Naive B cell (primary cell): ENCODE measurements around the gene HMGCR. TPM values are rescaled to one million over a fixed set of nuclear protein-coding genes. Genes with fewer than 3 reads are reported as not detected.
"Not testable (repeated sequence)": the region's sequence is repeated elsewhere in the genome, so short reads cannot be mapped to it uniquely, and the experiment has no call there.

Experiments
- ATAC-seq, 2 donors: fragments of 150-1000 bp; cut with Tn5 transposase; 2 replicates each; pipeline ENCODE4 v1.10.0; 2021; ENCODE audit warnings: low read depth in 2 of 2, mild to moderate bottlenecking in 2 of 2, moderate library complexity in 2 of 2
- DNase-seq: peaks from one replicate; pipeline ENCODE4 v3.0.0; 2022
- H3K27ac Mint-ChIP-seq, 6 donors: one replicate each; pipeline ENCODE4 v1.8.0; 2020 to 2022; ENCODE audit warnings: mild to moderate bottlenecking in 6 of 6, mixed read lengths in 6 of 6, moderate library complexity in 5 of 6, inconsistent platforms in 2 of 6
- H3K27me3 Mint-ChIP-seq, 3 donors: one replicate each; pipeline ENCODE4 v1.8.0; 2021 to 2022; ENCODE audit warnings: mixed read lengths in 3 of 3, mild to moderate bottlenecking in 1 of 3
- H3K36me3 Mint-ChIP-seq, 2 donors: one replicate each; pipeline ENCODE4 v1.8.0; 2020 to 2022; ENCODE audit warnings: mixed read lengths in 2 of 2, inconsistent platforms in 1 of 2, mild to moderate bottlenecking in 1 of 2
- H3K4me1 Mint-ChIP-seq, 3 donors: one replicate each; pipeline ENCODE4 v1.8.0; 2020 to 2022; ENCODE audit warnings: mixed read lengths in 3 of 3, inconsistent platforms in 1 of 3, mild to moderate bottlenecking in 1 of 3, moderate library complexity in 1 of 3
- H3K4me3 Mint-ChIP-seq, 8 donors: one replicate each; pipeline ENCODE4 v1.8.0; 2020 to 2022; ENCODE audit warnings: mild to moderate bottlenecking in 8 of 8, mixed read lengths in 8 of 8, moderate library complexity in 8 of 8, inconsistent platforms in 2 of 8
- H3K9me3 Mint-ChIP-seq, 7 donors: one replicate each; pipeline ENCODE4 v1.8.0; 2020 to 2022; ENCODE audit warnings: mixed read lengths in 7 of 7, mild to moderate bottlenecking in 5 of 7, inconsistent platforms in 2 of 7, moderate library complexity in 1 of 7
- polyA plus RNA-seq, 6 donors: library from polyadenylated mRNA; unstranded; fragments of 300-500 nt; fragmentation: Illumina TruSeq; gene quantifications; one replicate each; pipeline ENCODE4 v1.2.3, GENCODE V29; 2021; ENCODE audit warnings: low read depth in 6 of 6

HMGCR gene
- polyA plus RNA-seq, 6 donors from 2014 or later = 9.9 to 22.4 (median 14.1) TPM

- Mint-ChIP-seq H3K36me3 (no peaks in the 10 kb centered on the region), H3K4me1 (no peaks in the 10 kb centered on the region), H3K9me3 (no peaks in the 10 kb centered on the region), H3K27ac (no peak overlapping the region), H3K4me3 (no peak overlapping the region), H3K27me3 (peaks cover 5 to 17% (median 10%) of the 10 kb centered on the region in 3 donors)
- DNase-seq = no peak
- ATAC-seq = no peak
Observed at GRCh38 chr5:75331095-75332090, 5.6 kb upstream of the HMGCR start.

DNA sequence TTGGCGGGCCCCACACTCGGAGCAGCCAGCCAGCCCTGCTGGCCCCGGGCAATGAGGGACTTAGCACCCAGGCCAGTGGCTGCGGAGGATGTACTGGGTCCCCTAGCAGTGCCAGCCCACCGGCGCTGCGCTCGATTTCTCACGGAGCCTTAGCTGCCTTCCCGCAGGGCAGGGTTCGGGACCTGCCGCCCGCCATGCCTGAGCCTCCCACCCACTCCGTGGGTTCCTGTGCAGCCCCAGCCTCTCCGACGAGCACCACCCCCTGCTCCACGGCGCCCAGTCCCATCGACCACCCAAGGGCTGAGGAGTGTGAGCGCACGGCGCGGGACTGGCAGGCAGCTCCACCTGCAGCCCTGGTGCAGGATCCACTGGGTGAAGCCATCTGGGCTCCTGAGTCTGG, 3.3 kb upstream of the HMGCR start:
- Mint-ChIP-seq H3K4me1 (peaks cover 12 to 14% (median 13%) of the 10 kb centered on the region in 3 donors), H3K27me3 (peaks cover 4 to 17% (median 10%) of the 10 kb centered on the region in 3 donors)
- not testable (repeated sequence) for H3K27ac Mint-ChIP-seq, H3K4me3 Mint-ChIP-seq, H3K9me3 Mint-ChIP-seq, DNase-seq, ATAC-seq, H3K36me3 Mint-ChIP-seq

DNA sequence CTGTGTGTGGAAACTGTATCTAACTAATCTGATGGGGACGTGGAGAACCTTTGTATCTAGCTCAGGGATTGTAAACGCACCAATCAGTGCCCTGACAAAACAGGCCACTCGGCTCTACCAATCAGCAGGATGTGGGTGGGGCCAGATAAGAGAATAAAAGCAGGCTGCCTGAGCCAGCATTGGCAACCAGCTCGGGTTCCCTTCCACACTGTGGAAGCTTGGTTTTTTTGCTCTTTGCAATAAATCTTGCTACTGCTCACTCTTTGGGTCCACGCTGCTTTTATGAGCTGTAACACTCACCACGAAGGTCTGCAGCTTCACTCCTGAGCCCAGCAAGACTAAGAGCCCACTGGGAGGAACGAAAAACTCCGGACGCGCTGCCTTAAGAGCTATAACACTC, 2.6 kb upstream of the HMGCR start:
- peaks cover 0 to 17% (median 10%) of the 10 kb centered on the region in 3 donors for H3K27me3 Mint-ChIP-seq
- H3K27ac Mint-ChIP-seq = peak overlapping the region in 1 of 6 donors; percentile 20
- H3K36me3 Mint-ChIP-seq, H3K9me3 Mint-ChIP-seq, ATAC-seq, DNase-seq: not testable (repeated sequence)
- H3K4me1 Mint-ChIP-seq = peaks cover 15 to 18% (median 17%) of the 10 kb centered on the region in 3 donors
- H3K4me3 Mint-ChIP-seq = peak overlapping the region in 3 of 8 donors; percentile 33 to 51 (median 42)

DNA sequence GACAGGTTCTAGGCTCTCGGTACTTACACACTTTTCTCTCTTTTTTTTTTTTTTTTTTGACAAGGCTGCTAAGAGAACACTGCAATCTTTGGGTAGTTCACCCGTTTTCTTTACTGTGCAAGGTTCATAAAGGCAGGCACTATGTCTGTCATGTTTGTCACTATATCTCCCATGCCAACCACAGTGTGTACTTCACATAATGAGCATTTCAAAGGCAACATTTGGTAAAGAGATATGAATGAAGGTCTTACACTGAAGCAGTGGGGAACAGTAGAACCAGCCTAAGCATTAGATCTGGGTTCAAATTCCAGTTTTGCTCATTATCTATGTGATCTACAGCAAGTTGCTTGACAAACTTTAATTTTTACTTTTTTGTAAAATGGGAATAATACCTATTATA, 1.5 kb upstream of the HMGCR start:
- no peak overlapping the region for H3K27ac Mint-ChIP-seq
- peak overlapping the region in 2 of 8 donors; percentile 19 to 23 for H3K4me3 Mint-ChIP-seq
- H3K36me3 Mint-ChIP-seq = no peaks in the 10 kb centered on the region
- peaks cover 18 to 26% (median 25%) of the 10 kb centered on the region in 3 donors for H3K4me1 Mint-ChIP-seq
- ATAC-seq = no peak
- H3K27me3 Mint-ChIP-seq = peaks cover 0 to 8% (median 4%) of the 10 kb centered on the region in 3 donors
- DNase-seq = no peak
- H3K9me3 Mint-ChIP-seq = no peaks in the 10 kb centered on the region

DNA sequence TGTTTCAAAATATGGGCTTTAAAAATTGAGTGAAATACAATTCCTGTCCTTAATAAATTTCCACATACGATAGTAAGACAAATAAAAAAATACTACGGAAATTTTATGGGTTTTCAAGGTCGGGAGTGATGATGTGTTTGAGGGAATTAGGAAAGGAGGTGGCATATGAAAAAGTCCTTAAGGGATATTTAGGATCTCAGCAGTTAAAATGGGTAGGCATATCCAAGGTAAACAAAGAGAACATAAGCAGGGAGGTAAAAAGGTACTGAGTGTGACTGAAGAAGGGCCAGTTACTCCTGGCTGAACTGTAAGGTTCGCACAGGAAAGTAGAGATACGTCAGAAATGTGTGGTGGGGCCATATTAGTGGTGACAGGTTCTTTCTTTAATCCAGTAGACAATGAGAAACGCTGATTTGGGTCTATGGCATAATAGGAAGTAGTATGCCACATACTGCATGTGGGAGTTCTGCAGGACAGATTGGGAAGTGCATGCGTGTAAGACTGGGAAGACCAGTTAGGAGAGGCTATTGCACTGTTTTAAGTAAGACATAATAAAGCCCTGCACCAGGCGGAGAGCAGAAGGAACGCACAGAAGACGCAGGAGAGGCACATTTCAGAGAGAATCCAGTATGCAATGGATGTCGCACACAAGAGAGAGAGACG, 937 bp upstream of the HMGCR start:
- Mint-ChIP-seq H3K9me3 (no peaks in the 10 kb centered on the region), H3K27me3 (peaks cover 0 to 5% (median 0%) of the 10 kb centered on the region in 3 donors), H3K4me1 (peaks cover 18 to 31% (median 27%) of the 10 kb centered on the region in 3 donors), H3K36me3 (no peaks in the 10 kb centered on the region), H3K4me3 (no peak overlapping the region), H3K27ac (no peak overlapping the region)
- DNase-seq (peak; percentile 18), ATAC-seq (peak in 1 of 2 donors; percentile 0)

GRCh38 chr5:75337366-75338021, 474 bp downstream of the HMGCR start:
- Mint-ChIP-seq H3K27me3 (no peaks in the 10 kb centered on the region), H3K9me3 (no peaks in the 10 kb centered on the region), H3K36me3 (no peaks in the 10 kb centered on the region), H3K27ac (peak overlapping the region in 1 of 6 donors; percentile 83), H3K4me1 (peaks cover 18 to 37% (median 36%) of the 10 kb centered on the region in 3 donors), H3K4me3 (no peak overlapping the region)
- no peak for ATAC-seq
- peak; percentile 25 for DNase-seq

GRCh38 chr5:75338408-75338807, 1.4 kb downstream of the HMGCR start:
- peaks cover 18 to 37% (median 36%) of the 10 kb centered on the region in 3 donors for H3K4me1 Mint-ChIP-seq
- peak overlapping the region in 4 of 6 donors; percentile 9 to 59 (median 26) for H3K27ac Mint-ChIP-seq
- no peaks in the 10 kb centered on the region for H3K27me3 Mint-ChIP-seq
- no peak for DNase-seq
- no peaks in the 10 kb centered on the region for H3K36me3 Mint-ChIP-seq
- H3K9me3 Mint-ChIP-seq = no peaks in the 10 kb centered on the region
- peak overlapping the region in 1 of 8 donors; percentile 16 for H3K4me3 Mint-ChIP-seq
- ATAC-seq = no peak

DNA sequence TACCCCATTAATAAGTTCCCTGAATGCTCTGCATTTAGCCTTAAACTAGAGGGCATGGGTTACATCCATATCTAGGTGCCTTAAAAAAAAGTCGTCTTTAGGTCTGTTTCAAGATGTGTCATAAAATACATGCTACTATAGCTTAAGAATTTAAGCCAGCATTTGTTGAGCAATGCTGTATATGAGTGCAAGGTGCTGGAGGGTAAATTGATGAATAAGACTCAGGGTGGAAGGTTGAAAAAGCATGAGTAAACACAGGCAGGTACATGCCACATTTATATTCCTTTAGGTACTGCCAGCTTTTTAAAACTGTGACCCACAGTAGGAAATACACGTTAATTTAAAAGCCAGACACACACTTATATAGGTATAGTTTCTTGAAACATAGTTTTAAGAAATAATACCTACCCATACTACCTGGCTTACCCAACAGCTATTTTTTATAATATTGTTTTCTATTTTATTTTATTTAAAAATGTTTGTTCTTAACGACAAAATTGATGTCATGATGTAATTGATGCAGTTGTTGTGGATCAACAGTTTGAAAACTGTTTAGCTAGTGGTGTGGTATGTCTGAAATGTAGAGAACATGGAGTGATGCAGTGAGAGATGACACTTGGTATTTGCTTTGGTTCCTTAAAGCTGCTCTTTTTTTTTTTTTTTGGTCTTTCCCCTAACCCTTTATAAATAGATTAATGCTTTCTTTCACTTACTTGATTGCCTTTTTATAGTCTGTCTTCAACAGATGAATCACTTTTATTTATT, 3.9 kb downstream of the HMGCR start:
- H3K36me3 Mint-ChIP-seq = peaks cover 5% of the 10 kb centered on the region in 2 donors
- DNase-seq = no peak
- peaks cover 18 to 37% (median 36%) of the 10 kb centered on the region in 3 donors for H3K4me1 Mint-ChIP-seq
- no peaks in the 10 kb centered on the region for H3K9me3 Mint-ChIP-seq
- peak overlapping the region in 2 of 8 donors; percentile 19 to 35 for H3K4me3 Mint-ChIP-seq
- H3K27me3 Mint-ChIP-seq = no peaks in the 10 kb centered on the region
- ATAC-seq = no peak
- peak overlapping the region in 1 of 6 donors; percentile 4 for H3K27ac Mint-ChIP-seq

DNA sequence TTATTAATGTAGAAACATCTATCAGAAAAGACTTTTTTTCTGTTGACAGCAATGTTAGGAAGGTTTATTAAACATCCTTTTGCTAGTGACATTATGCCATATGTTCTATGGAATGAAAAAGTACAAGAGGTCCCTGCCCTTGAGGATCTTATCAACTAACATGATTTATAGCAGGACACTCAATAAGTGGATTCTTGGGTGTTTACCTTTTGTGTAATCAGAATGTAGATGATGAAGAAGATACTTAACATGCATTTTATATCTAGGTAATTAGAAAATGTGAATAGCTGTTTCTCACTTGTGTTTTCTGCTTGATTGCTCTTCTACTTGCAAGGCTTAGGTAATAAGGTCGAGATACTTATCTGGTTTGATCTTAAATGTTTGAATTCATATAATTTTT, 4.9 kb downstream of the HMGCR start:
- ATAC-seq (no peak), DNase-seq (no peak)
- H3K4me3 Mint-ChIP-seq = peak overlapping the region in 1 of 8 donors; percentile 19
- H3K9me3 Mint-ChIP-seq = no peaks in the 10 kb centered on the region
- no peak overlapping the region for H3K27ac Mint-ChIP-seq
- peaks cover 18 to 37% (median 36%) of the 10 kb centered on the region in 3 donors for H3K4me1 Mint-ChIP-seq
- H3K27me3 Mint-ChIP-seq = no peaks in the 10 kb centered on the region
- H3K36me3 Mint-ChIP-seq = peaks cover 5 to 8% of the 10 kb centered on the region in 2 donors

- DNase-seq (no peak), ATAC-seq (no peak)
- Mint-ChIP-seq H3K4me3 (no peak overlapping the region), H3K27ac (peak overlapping the region in 1 of 6 donors; percentile 74), H3K4me1 (peaks cover 14 to 33% (median 31%) of the 10 kb centered on the region in 3 donors), H3K27me3 (no peaks in the 10 kb centered on the region), H3K36me3 (peaks cover 5 to 8% of the 10 kb centered on the region in 2 donors), H3K9me3 (no peaks in the 10 kb centered on the region)
Observed at GRCh38 chr5:75342836-75343235, 5.8 kb downstream of the HMGCR start.

DNA sequence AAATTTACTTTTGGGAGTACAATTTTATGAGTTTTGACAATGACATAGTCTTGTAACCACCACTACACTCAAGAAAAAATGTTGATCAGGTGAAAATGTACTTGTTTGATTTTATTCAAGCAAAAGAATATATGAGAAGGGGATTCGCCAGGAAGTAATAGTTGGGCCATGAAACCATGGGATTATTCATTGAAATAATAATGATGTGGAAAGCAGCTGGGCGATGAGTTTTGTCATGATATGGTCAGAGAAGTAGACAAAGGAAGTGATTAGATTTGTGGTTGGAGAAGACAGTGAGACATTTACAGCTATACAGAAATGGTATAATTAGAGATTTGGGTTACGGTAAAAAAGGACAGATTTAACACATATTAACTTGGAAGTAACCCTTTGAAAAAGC, 11.2 kb downstream of the HMGCR start:
- Mint-ChIP-seq H3K9me3 (no peaks in the 10 kb centered on the region), H3K27ac (peak overlapping the region in 1 of 6 donors; percentile 48), H3K36me3 (peaks cover 28 to 35% of the 10 kb centered on the region in 2 donors), H3K4me3 (no peak overlapping the region), H3K27me3 (no peaks in the 10 kb centered on the region), H3K4me1 (no peaks in the 10 kb centered on the region)
- no peak for DNase-seq
- no peak for ATAC-seq

DNA sequence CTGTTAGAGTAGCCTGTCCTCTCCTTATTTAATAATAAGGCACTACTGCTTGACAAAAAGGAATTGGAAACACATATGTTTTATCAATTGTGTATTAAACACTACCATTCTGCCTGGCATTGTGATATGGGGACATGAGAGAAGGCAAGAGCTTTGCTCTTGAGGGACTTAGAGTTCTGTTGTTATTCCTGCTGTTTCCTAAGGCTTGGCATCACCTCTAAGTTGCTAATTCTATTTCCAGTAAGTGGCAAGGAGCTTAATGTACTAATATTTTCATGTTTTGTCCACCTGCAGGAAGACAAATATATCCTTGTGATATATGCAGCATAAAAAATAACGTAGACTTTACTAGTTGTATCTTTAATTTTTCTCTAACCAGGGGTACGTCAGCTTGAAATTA, 12.6 kb downstream of the HMGCR start:
- no peak for DNase-seq
- ATAC-seq = no peak
- Mint-ChIP-seq H3K4me1 (no peaks in the 10 kb centered on the region), H3K27ac (no peak overlapping the region), H3K27me3 (no peaks in the 10 kb centered on the region), H3K36me3 (peaks cover 33 to 35% of the 10 kb centered on the region in 2 donors), H3K9me3 (no peaks in the 10 kb centered on the region), H3K4me3 (no peak overlapping the region)
